Neural cell (in vitro differentiated cells): ENCODE results near the gene CAMK2B. TPM values are rescaled to one million over a fixed set of nuclear protein-coding genes. Genes with fewer than 3 reads are reported as not detected.

Experiments
- H2AFZ ChIP-seq: fragments of 200-600, 300-800 bp; sonication (generic), shearing (Covaris generic); 2 replicates; pipeline ENCODE4 v1.6.0; 2014; ENCODE audit warnings: low read depth, mild to moderate bottlenecking, antibody characterized with exemption, low read length, moderate library complexity
- H3F3A ChIP-seq: fragments of 200-600 bp; shearing (Covaris generic); 2 replicates; pipeline ENCODE4 v1.6.1; 2016; ENCODE audit warnings: mild to moderate bottlenecking, moderate library complexity, mixed read lengths, antibody characterized with exemption, low read length; ENCODE audit not compliant: insufficient read depth, poor library complexity, severe bottlenecking
- H3K27ac ChIP-seq: fragments of 200-600, 300-800 bp; sonication (generic), shearing (Covaris generic); 2 replicates; pipeline ENCODE4 v1.5.1; 2014; ENCODE audit warnings: mild to moderate bottlenecking, low read length, moderate library complexity
- H3K27me3 ChIP-seq: fragments of 300-800, 200-600 bp; sonication (generic), shearing (Covaris generic); 2 replicates; pipeline ENCODE4 v1.6.0; 2014; ENCODE audit warnings: mild to moderate bottlenecking, low read depth, low read length, moderate library complexity; ENCODE audit not compliant: insufficient read depth
- H3K36me3 ChIP-seq: fragments of 300-800, 200-600 bp; sonication (generic), shearing (Covaris generic); 2 replicates; pipeline ENCODE4 v1.5.1; 2014; ENCODE audit warnings: mild to moderate bottlenecking, antibody characterized with exemption, low read length, moderate library complexity; ENCODE audit not compliant: insufficient read depth
- H3K4me2 ChIP-seq: fragments of 300-800, 200-600 bp; sonication (generic), shearing (Covaris generic); 2 replicates; pipeline ENCODE4 v1.6.0; 2014; ENCODE audit warnings: mild to moderate bottlenecking, low read length
- H3K4me3 ChIP-seq: fragments of 300-800, 200-600 bp; sonication (generic), shearing (Covaris generic); 2 replicates; pipeline ENCODE4 v1.5.1; 2014; ENCODE audit warnings: mild to moderate bottlenecking, low read length, moderate library complexity
- H3K79me2 ChIP-seq: fragments of 200-600 bp; shearing (Covaris generic); replicated peaks from 2 replicates; pipeline ENCODE4 v1.6.0; 2014; ENCODE audit warnings: mild to moderate bottlenecking, low read length, moderate library complexity; ENCODE audit not compliant: insufficient read depth
- H3K9ac ChIP-seq: fragments of 300-800, 200-600 bp; sonication (generic), shearing (Covaris generic); 2 replicates; pipeline ENCODE4 v1.6.1; 2016; ENCODE audit warnings: mild to moderate bottlenecking, low read length, mixed read lengths
- H3K9me2 ChIP-seq: fragments of 200-600 bp; shearing (Covaris generic); 2 replicates; pipeline ENCODE4 v1.6.1; 2016; ENCODE audit warnings: mild to moderate bottlenecking, low read length, mixed read lengths; ENCODE audit not compliant: insufficient read depth
- H3K9me3 ChIP-seq: fragments of 200-600, 300-800 bp; sonication (generic), shearing (Covaris generic); 2 replicates; pipeline ENCODE4 v1.6.1; 2016; ENCODE audit warnings: mild to moderate bottlenecking, mixed run types, low read length, moderate library complexity, mixed read lengths
- H4K20me1 ChIP-seq: fragments of 200-600 bp; shearing (Covaris generic); 2 replicates; pipeline ENCODE4 v1.6.1; 2016; ENCODE audit warnings: mild to moderate bottlenecking, mixed run types; ENCODE audit not compliant: insufficient read depth
- CTCF ChIP-seq: fragments of 450-650 bp; IDR thresholded peaks from 2 replicates; pipeline ENCODE4 v1.5.1; 2014; ENCODE audit warnings: antibody characterized with exemption, mild to moderate bottlenecking, moderate library complexity; ENCODE audit not compliant: poor library complexity, severe bottlenecking
- EP300 ChIP-seq: fragments of 450-650 bp; conservative IDR thresholded peaks from 2 replicates; pipeline ENCODE4 v1.6.1; 2014; ENCODE audit warnings: antibody characterized with exemption, mild to moderate bottlenecking, moderate library complexity; ENCODE audit not compliant: poor library complexity, severe bottlenecking
- EZH2 ChIP-seq: fragments of 200-600, 300-800 bp; shearing (Covaris generic), sonication (generic); IDR thresholded peaks from 2 replicates; pipeline ENCODE4 v1.6.1; 2014; ENCODE audit warnings: antibody characterized with exemption, low read length, borderline replicate concordance, mild to moderate bottlenecking; ENCODE audit not compliant: insufficient read depth, poor library complexity, severe bottlenecking
- MXI1 ChIP-seq: fragments of 450-650 bp; conservative IDR thresholded peaks from 2 replicates; pipeline ENCODE4 v1.6.1; 2014; ENCODE audit warnings: antibody characterized with exemption, mild to moderate bottlenecking; ENCODE audit not compliant: poor library complexity, severe bottlenecking
- POLR2AphosphoS5 ChIP-seq: IDR thresholded peaks from 2 replicates; pipeline ENCODE4 v1.6.1; 2012
- RAD21 ChIP-seq: fragments of 450-650 bp; conservative IDR thresholded peaks from 2 replicates; pipeline ENCODE4 v1.6.1; 2014; ENCODE audit warnings: antibody characterized with exemption, mild to moderate bottlenecking, moderate library complexity
- SMC3 ChIP-seq: fragments of 450-650 bp; conservative IDR thresholded peaks from 2 replicates; pipeline ENCODE4 v1.6.1; 2014; ENCODE audit warnings: antibody characterized with exemption, mild to moderate bottlenecking, moderate library complexity; ENCODE audit not compliant: poor library complexity
- TAF1 ChIP-seq: IDR thresholded peaks from 2 replicates; pipeline ENCODE4 v1.6.1; 2012; ENCODE audit warnings: low read depth
- polyA plus RNA-seq: library from polyadenylated mRNA; depleted of rRNA; stranded (reverse); fragments of >200 nt; gene quantifications from 2 replicates; pipeline ENCODE4 v1.2.3, GENCODE V29; 2014
- TF ChIP-seq, protein P1 (sequence below): IDR thresholded peaks from 2 replicates; pipeline ENCODE4 v1.6.1; 2012; ENCODE audit warnings: borderline replicate concordance

Gene CAMK2B
- polyA plus RNA-seq, 1 donor from 2014 or later, result 67.3 TPM

- Histone ChIP-seq H3K9me3 (no peaks in the 10 kb centered on the region), H3K27ac (no peak overlapping the region), H3F3A (no peaks in the 10 kb centered on the region), H3K79me2 (no peaks in the 10 kb centered on the region), H4K20me1 (no peaks in the 10 kb centered on the region), H3K36me3 (no peaks in the 10 kb centered on the region), H3K4me2 (no peak overlapping the region), H3K9ac (no peak overlapping the region), H3K27me3 (no peaks in the 10 kb centered on the region), H2AFZ (no peak overlapping the region), H3K4me3 (no peak overlapping the region), H3K9me2 (no peaks in the 10 kb centered on the region)
- TF ChIP-seq, protein P1, sequence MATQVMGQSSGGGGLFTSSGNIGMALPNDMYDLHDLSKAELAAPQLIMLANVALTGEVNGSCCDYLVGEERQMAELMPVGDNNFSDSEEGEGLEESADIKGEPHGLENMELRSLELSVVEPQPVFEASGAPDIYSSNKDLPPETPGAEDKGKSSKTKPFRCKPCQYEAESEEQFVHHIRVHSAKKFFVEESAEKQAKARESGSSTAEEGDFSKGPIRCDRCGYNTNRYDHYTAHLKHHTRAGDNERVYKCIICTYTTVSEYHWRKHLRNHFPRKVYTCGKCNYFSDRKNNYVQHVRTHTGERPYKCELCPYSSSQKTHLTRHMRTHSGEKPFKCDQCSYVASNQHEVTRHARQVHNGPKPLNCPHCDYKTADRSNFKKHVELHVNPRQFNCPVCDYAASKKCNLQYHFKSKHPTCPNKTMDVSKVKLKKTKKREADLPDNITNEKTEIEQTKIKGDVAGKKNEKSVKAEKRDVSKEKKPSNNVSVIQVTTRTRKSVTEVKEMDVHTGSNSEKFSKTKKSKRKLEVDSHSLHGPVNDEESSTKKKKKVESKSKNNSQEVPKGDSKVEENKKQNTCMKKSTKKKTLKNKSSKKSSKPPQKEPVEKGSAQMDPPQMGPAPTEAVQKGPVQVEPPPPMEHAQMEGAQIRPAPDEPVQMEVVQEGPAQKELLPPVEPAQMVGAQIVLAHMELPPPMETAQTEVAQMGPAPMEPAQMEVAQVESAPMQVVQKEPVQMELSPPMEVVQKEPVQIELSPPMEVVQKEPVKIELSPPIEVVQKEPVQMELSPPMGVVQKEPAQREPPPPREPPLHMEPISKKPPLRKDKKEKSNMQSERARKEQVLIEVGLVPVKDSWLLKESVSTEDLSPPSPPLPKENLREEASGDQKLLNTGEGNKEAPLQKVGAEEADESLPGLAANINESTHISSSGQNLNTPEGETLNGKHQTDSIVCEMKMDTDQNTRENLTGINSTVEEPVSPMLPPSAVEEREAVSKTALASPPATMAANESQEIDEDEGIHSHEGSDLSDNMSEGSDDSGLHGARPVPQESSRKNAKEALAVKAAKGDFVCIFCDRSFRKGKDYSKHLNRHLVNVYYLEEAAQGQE, result no peak
- TF ChIP-seq EP300 (no peak), POLR2AphosphoS5 (no peak), EZH2 (no peak), CTCF (no peak), TAF1 (no peak), SMC3 (no peak), RAD21 (no peak), MXI1 (no peak)
Measured at GRCh38 chr7:44291733-44292419, 33.5 kb downstream of the CAMK2B start.

DNA sequence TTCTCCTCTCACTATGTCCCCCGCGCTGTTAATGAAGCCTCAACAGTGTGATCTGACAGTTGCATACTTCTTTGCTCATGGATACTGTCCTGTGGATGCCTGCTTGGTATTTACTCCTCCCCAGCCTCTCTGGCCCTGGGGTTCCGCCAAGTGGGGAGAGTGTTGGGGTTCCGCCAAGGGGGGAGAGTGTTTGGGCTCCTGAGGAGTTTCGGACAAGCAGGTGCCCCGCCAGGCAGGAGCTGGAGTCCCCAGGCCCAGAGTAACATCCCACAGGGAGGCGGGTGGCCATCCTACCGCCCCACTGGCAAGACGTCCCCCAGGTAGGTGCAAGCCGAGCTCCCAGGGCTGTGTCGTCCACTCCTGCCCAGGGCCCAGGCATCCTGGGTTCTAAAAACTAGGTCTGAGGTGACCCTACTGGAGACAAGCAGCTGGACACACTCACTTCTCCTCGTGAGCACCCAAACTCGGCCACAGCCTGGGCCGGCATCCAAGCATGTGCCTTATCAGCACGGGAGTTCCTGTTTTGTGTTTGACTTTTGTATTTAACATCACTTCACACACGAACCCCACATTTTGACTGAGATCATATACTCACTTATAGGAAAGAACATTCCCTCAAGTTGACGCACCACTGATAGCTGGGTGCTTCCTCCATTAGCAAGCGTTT, 34.2 kb downstream of the CAMK2B start:
- H3K9me3 ChIP-seq, result no peaks in the 10 kb centered on the region
- H3K36me3 ChIP-seq, result no peaks in the 10 kb centered on the region
- H3K79me2 ChIP-seq, result no peaks in the 10 kb centered on the region
- no peak overlapping the region for H3K4me3 ChIP-seq
- no peak overlapping the region for H3K4me2 ChIP-seq
- H3K27me3 ChIP-seq, result no peaks in the 10 kb centered on the region
- H3F3A ChIP-seq, result no peaks in the 10 kb centered on the region
- H3K9ac ChIP-seq, result no peak overlapping the region
- no peaks in the 10 kb centered on the region for H3K9me2 ChIP-seq
- H4K20me1 ChIP-seq, result no peaks in the 10 kb centered on the region
- no peak overlapping the region for H2AFZ ChIP-seq
- TF ChIP-seq EZH2 (no peak), POLR2AphosphoS5 (no peak)
- H3K27ac ChIP-seq, result no peak overlapping the region
